BLaER1 treated with 17β-estradiol and CSF1 and Interleukin-3, amounts not matched to agents 10 nM and 100 nM (cell line): ENCODE measurements around the gene ANO6.

ENCODE experiments used
- H3K27ac ChIP-seq, 11 experiments: shearing (Covaris generic); formaldehyde crosslinking; 2 replicates each; pipeline ENCODE4 v1.8.1; 2022
- H3K27me3 ChIP-seq, 11 experiments: shearing (Covaris generic); formaldehyde crosslinking; 2 replicates each; pipeline ENCODE4 v1.8.1; 2022
- H3K36me3 ChIP-seq, 11 experiments: shearing (Covaris generic); formaldehyde crosslinking; 2 replicates each; pipeline ENCODE4 v1.8.1; 2022
- H3K4me1 ChIP-seq, 10 experiments: shearing (Covaris generic); formaldehyde crosslinking; 2 replicates each; pipeline ENCODE4 v1.8.1; 2022
- H3K4me2 ChIP-seq, 11 experiments: shearing (Covaris generic); formaldehyde crosslinking; 2 replicates each; pipeline ENCODE4 v1.8.1; 2022
- H3K4me3 ChIP-seq, 10 experiments: shearing (Covaris generic); formaldehyde crosslinking; 2 replicates each; pipeline ENCODE4 v1.8.1; 2022
- H3K9ac ChIP-seq, 11 experiments: shearing (Covaris generic); formaldehyde crosslinking; 2 replicates each; pipeline ENCODE4 v1.8.1; 2022
- H3K9me3 ChIP-seq, 11 experiments: shearing (Covaris generic); formaldehyde crosslinking; replicated peaks in 1 of 11; 2 replicates each; pipeline ENCODE4 v1.8.1; 2022
- H4K20me1 ChIP-seq, 11 experiments: shearing (Covaris generic); formaldehyde crosslinking; 2 replicates each; pipeline ENCODE4 v1.8.1; 2022
- Cebpa-rat ChIP-seq, 11 experiments: shearing (Covaris generic); IDR thresholded peaks; 2 replicates each; pipeline ENCODE4 v1.8.1; 2022

ANO6 gene

GRCh38 chr12:45406988-45407850 is 191.3 kb downstream of the ANO6 start:
- Histone ChIP-seq H3K9ac (no peak overlapping the region), H3K9me3 (no peaks in the 10 kb centered on the region), H3K4me2 (peak overlapping the region in 4 of 11 experiments; percentile 3 to 41 (median 20); a peak in 5 of 22 replicates), H3K27ac (no peak overlapping the region), H3K36me3 (peaks cover 73 to 99% (median 90%) of the 10 kb centered on the region in 11 experiments), H3K4me1 (peaks cover 0 to 61% (median 26%) of the 10 kb centered on the region in 10 experiments; a peak in 13 of 20 replicates), H3K27me3 (no peaks in the 10 kb centered on the region), H3K4me3 (no peak overlapping the region), H4K20me1 (no peaks in the 10 kb centered on the region)
- TF ChIP-seq Cebpa-rat (IDR thresholded peaks at IDR 0.05), result no peak

- H3K27ac ChIP-seq, result no peak overlapping the region
- peak overlapping the region in 4 of 11 experiments; percentile 3 to 41 (median 20); a peak in 7 of 22 replicates for H3K4me2 ChIP-seq
- H3K9ac ChIP-seq, result no peak overlapping the region
- H3K36me3 ChIP-seq, result peaks cover 73 to 99% (median 90%) of the 10 kb centered on the region in 11 experiments
- no peaks in the 10 kb centered on the region for H3K27me3 ChIP-seq
- H3K9me3 ChIP-seq, result no peaks in the 10 kb centered on the region
- TF ChIP-seq Cebpa-rat (IDR thresholded peaks at IDR 0.05), result no peak
- H3K4me3 ChIP-seq, result no peak overlapping the region
- peaks cover 0 to 61% (median 26%) of the 10 kb centered on the region in 10 experiments; a peak in 13 of 20 replicates for H3K4me1 ChIP-seq
- H4K20me1 ChIP-seq, result no peaks in the 10 kb centered on the region
Measured at GRCh38 chr12:45407981-45408728, 192.3 kb downstream of the ANO6 start.

- no peak overlapping the region for H3K27ac ChIP-seq
- H3K27me3 ChIP-seq, result no peaks in the 10 kb centered on the region
- H3K9me3 ChIP-seq, result no peaks in the 10 kb centered on the region
- H3K9ac ChIP-seq, result no peak overlapping the region
- no peak for TF ChIP-seq Cebpa-rat (IDR thresholded peaks at IDR 0.05)
- no peaks in the 10 kb centered on the region for H4K20me1 ChIP-seq
- peak overlapping the region in 2 of 11 experiments; percentile 20 to 21; a peak in 4 of 22 replicates for H3K4me2 ChIP-seq
- peaks cover 0 to 61% (median 26%) of the 10 kb centered on the region in 10 experiments; a peak in 13 of 20 replicates for H3K4me1 ChIP-seq
- H3K36me3 ChIP-seq, result peaks cover 73 to 99% (median 90%) of the 10 kb centered on the region in 11 experiments
- no peak overlapping the region for H3K4me3 ChIP-seq
Measured at GRCh38 chr12:45408729-45409114, 192.8 kb downstream of the ANO6 start.

- Histone ChIP-seq H4K20me1 (no peaks in the 10 kb centered on the region), H3K9me3 (no peaks in the 10 kb centered on the region), H3K36me3 (peaks cover 69 to 99% (median 87%) of the 10 kb centered on the region in 11 experiments), H3K9ac (no peak overlapping the region), H3K4me3 (no peak overlapping the region), H3K27me3 (no peaks in the 10 kb centered on the region), H3K27ac (peak overlapping the region in 3 of 11 experiments; percentile 7 to 14 (median 10); a peak in 3 of 22 replicates), H3K4me1 (peaks cover 2 to 65% (median 28%) of the 10 kb centered on the region in 10 experiments; a peak in 18 of 20 replicates), H3K4me2 (peak overlapping the region in 6 of 11 experiments; percentile 24 to 54 (median 32); a peak in 11 of 22 replicates)
- no peak for TF ChIP-seq Cebpa-rat (IDR thresholded peaks at IDR 0.05)
Measured at GRCh38 chr12:45409966-45410365, 194.1 kb downstream of the ANO6 start.

- Histone ChIP-seq H4K20me1 (0 out of 22 replicates have a peak, but pooled peaks cover 0 to 5% (median 0%) of the 10 kb centered on the region in 11 experiments), H3K9me3 (no peaks in the 10 kb centered on the region), H3K27ac (0 out of 22 replicates have a peak overlapping the region, but pooled peaks of 1 of the 11 experiments have one; percentile 9), H3K36me3 (peaks cover 73 to 100% (median 82%) of the 10 kb centered on the region in 11 experiments), H3K9ac (no peak overlapping the region), H3K4me2 (peak overlapping the region in 2 of 11 experiments; percentile 24 to 36; a peak in 4 of 22 replicates), H3K4me3 (no peak overlapping the region), H3K4me1 (peaks cover 8 to 68% (median 30%) of the 10 kb centered on the region in 10 experiments), H3K27me3 (no peaks in the 10 kb centered on the region)
- TF ChIP-seq Cebpa-rat (IDR thresholded peaks at IDR 0.05), result no peak
Measured at GRCh38 chr12:45411626-45412025, 195.7 kb downstream of the ANO6 start.

GRCh38 chr12:45415393-45415817 is 199.5 kb downstream of the ANO6 start:
- peaks cover 69 to 95% (median 81%) of the 10 kb centered on the region in 11 experiments for H3K36me3 ChIP-seq
- H3K27me3 ChIP-seq, result no peaks in the 10 kb centered on the region
- 0 out of 22 replicates have a peak, but pooled peaks cover 0 to 5% (median 0%) of the 10 kb centered on the region in 11 experiments for H4K20me1 ChIP-seq
- peaks cover 8 to 31% (median 16%) of the 10 kb centered on the region in 10 experiments for H3K4me1 ChIP-seq
- H3K4me3 ChIP-seq, result no peak overlapping the region
- no peak overlapping the region for H3K9ac ChIP-seq
- no peaks in the 10 kb centered on the region for H3K9me3 ChIP-seq
- no peak for TF ChIP-seq Cebpa-rat (IDR thresholded peaks at IDR 0.05)
- H3K27ac ChIP-seq, result peak overlapping the region in 4 of 11 experiments; percentile 11 to 58 (median 48); a peak in 9 of 22 replicates
- peak overlapping the region in 9 of 11 experiments; percentile 5 to 56 (median 20); a peak in 9 of 22 replicates for H3K4me2 ChIP-seq

- peaks cover 68 to 95% (median 81%) of the 10 kb centered on the region in 11 experiments for H3K36me3 ChIP-seq
- H3K4me1 ChIP-seq, result peaks cover 8 to 23% (median 13%) of the 10 kb centered on the region in 10 experiments; a peak in 18 of 20 replicates
- no peak overlapping the region for H3K9ac ChIP-seq
- no peak overlapping the region for H3K4me3 ChIP-seq
- no peaks in the 10 kb centered on the region for H3K9me3 ChIP-seq
- H4K20me1 ChIP-seq, result 0 out of 22 replicates have a peak, but pooled peaks cover 0 to 5% (median 0%) of the 10 kb centered on the region in 11 experiments
- H3K27me3 ChIP-seq, result no peaks in the 10 kb centered on the region
- H3K27ac ChIP-seq, result peak overlapping the region in 2 of 11 experiments; percentile 40 to 52; a peak in 4 of 22 replicates
- H3K4me2 ChIP-seq, result no peak overlapping the region
- no peak for TF ChIP-seq Cebpa-rat (IDR thresholded peaks at IDR 0.05)
Measured at GRCh38 chr12:45416126-45416525, 200.2 kb downstream of the ANO6 start.

- Histone ChIP-seq H3K9me3 (0 out of 22 replicates have a peak, but pooled peaks cover 0 to 2% (median 0%) of the 10 kb centered on the region in 11 experiments), H3K4me2 (no peak overlapping the region), H4K20me1 (0 out of 22 replicates have a peak, but pooled peaks cover 0 to 5% (median 0%) of the 10 kb centered on the region in 11 experiments), H3K27me3 (no peaks in the 10 kb centered on the region), H3K4me3 (no peak overlapping the region), H3K36me3 (peaks cover 58 to 95% (median 81%) of the 10 kb centered on the region in 11 experiments), H3K4me1 (peaks cover 7 to 14% (median 11%) of the 10 kb centered on the region in 10 experiments; a peak in 17 of 20 replicates), H3K27ac (no peak overlapping the region), H3K9ac (no peak overlapping the region)
- no peak for TF ChIP-seq Cebpa-rat (IDR thresholded peaks at IDR 0.05)
Measured at GRCh38 chr12:45418520-45418919, 202.6 kb downstream of the ANO6 start.
